GM21576 (cell line): ENCODE results near the gene KSR1.
A peak's percentile ranks its signal among the peaks of the same experiment; 100 is the strongest.

Source experiments
- ATAC-seq: cut with Tn5 transposase; IDR thresholded peaks from one replicate; pipeline ENCODE4 v1.9.1; 2021; ENCODE audit warnings: mild to moderate bottlenecking, moderate library complexity; ENCODE audit not compliant: unreplicated experiment

The KSR1 gene

GRCh38 chr17:27532269-27533263 is 76.3 kb downstream of the KSR1 start:
- ATAC-seq, result no peak

DNA sequence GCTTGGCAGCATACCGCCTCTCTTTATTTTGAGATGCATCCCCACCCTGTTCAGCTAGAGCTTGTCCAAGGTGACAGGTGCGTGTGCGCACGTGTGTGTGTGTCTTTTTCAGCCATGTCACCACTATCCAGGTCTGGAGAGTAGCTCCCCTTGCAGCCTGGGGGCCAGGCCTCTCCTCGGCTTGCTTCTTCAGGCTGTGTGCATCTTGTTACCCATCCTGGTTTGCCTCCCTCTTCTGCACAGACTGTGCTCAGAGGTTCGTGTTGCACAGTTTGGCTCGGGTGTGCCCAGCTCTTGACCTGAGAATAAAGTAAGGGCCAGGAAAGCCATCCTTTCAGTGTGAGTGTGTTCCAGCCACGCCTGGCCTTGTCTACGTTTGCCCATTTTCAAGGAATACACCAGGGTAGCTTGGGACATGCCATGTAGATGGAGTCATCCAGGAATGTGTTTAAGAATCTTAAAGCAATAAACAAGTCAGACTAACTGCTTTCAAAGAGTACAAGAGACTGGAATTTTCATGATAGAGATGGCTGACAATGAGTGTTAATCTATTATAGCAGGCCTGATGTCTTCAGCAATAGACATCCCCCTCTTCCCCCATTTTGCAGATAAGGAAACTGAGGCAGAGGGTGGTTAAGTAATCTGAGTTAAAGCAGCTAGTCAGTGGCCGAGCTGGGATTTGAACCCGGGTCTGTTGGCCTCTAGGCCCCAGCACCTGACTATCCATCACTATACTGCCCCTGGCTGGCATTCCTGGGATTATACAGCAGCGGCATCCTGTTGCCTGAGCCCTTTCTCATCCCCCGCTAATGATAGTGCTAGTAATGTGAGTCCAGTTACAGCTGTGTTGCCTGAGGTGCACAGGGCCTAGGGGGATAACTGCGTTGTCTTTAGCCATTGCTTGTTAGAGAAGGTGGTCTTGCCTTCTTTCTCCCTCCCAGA is 77.9 kb downstream of the KSR1 start:
- no peak for ATAC-seq

DNA sequence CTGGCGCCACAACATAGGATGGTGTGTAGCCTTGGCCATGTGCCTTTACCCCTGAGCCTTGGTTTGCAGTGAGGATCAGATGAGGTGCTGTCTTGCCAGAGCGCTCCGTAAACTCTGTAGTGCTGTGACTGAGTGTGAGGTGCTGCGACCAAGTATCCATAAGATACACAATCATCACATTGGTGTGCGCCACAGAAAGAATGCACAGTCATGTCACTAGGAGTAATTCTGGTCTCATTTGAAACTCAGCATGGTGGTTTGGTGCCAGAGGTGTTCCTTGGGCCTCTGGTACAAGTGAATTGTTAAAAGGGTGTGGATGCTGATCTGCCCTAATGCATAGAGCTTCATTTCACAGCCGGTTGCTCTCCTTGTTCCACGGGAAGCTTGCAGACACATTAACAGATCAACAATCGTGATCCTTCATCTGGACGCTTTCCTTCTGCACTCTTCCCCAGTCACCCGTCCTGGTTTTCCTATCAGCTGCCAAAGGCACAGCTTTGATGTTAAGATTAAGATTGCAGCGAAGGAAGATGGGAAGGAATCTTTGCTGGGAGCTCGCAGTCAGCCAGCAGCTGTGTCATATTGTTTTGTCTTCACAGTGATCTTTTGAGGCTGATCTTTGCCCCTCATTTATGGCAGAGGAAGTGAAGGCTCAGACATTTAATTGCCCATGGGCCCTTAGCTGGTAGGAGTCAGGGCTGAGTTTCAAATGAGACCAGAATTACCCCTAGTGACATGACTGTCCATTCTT is 79.1 kb downstream of the KSR1 start:
- ATAC-seq, result no peak

- ATAC-seq, result no peak
Observed at GRCh38 chr17:27535975-27536374, 79.7 kb downstream of the KSR1 start.

- no peak for ATAC-seq
Observed at GRCh38 chr17:27536781-27537180, 80.5 kb downstream of the KSR1 start.

DNA sequence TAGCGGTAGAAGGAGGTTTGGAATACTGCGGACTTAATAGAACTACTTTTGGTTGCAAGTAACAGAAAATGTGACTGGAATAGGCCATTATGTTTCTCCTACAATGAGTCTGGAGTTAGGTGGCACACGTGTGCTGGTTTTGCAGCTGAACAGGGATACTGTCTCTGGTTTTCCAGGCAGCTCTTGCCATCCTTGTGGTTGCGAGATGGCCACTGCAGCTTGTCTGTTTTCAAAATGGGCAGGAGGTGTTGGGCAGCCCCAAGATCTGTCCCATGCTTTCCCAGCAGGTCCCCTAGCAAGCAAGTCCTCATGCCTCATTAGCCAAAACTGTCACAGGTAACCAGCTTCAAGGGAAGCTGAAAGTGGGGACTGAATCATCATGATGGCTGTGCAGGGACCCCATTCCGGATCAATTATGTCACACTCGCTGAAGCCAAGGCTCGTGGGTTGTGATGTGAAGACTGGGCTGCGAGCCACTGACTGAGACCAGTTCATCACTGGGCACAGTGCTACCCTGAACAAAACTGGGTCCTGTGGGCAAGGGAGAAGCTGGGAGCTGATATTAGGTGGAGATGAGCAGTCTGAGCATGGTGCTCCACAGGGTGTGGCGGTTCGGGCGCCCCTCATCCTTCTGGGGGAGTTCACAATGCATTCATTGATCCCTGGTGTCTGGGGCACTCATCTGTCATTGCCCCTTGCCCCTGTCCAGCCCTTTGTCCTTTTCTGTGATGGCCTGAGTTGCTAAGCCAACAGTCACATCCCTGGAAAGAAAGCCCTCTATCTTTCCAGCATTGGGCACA is 82.1 kb downstream of the KSR1 start:
- ATAC-seq, result no peak

GRCh38 chr17:27539152-27539551 is 82.9 kb downstream of the KSR1 start:
- ATAC-seq, result no peak

DNA sequence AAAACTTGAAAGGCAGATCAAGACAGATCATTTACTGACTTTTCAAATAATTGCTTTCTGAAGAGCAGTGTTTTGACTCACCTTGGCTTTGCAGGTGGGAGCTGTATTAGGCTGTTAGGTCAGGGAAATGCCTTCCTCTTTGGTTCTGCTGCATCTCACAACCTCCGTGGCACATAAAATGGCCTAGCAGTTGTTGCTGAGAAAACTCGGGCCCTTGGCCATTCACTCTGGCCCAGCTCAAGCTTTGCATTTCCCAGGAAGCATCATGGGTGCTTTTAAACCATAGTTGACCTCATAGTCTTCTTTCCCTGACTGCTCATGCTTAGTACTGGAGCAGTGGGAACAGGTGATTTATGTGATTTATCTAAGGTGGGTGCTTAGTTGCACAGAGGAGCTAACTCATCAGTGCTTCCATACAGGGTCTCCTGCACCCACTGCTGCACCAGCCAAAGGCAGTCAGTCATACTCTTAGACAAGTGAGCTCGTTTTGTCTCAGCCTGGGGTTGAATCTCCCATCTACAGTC is 83.6 kb downstream of the KSR1 start:
- ATAC-seq, result no peak

DNA sequence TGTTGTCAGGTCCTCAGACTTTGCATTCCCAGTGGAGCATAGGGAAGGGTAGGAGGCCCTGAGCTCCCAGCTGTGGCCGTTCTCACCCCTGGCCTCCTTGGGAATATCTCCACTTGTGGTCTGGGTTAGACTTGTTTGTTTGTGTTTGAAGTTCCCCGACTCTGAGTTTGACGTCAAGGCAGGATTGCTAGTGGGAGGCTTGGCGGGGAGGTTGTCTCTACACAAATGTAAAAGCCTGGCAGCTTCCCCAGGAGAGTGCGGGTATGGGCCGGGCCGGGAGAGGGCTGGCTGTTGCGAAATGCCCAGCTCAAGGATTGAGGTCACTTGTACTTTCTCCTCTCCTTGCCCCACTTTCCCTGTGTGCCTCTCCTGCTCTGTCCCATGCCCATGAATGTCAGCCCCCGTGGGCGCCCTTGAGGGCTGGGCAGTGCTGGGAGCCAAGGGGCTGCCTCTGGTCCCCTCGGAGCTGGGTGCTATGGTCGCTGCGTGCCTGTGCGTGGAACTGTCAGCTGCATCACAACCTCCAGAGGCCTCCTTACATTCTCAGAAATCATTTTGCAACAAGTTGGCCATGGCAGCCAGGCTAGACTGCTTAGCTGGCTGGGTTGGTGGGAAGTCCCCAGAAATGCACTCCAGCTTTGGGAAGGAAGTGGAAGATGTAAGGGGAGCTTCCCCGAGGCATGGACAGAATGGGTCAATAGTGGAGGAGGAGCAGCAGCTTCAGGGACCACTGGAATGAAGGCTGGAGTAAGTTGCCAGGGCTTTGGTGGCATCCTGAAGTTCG is 84.3 kb downstream of the KSR1 start:
- no peak for ATAC-seq

- ATAC-seq, result no peak
Observed at GRCh38 chr17:27541301-27542023, 85.2 kb downstream of the KSR1 start.

- no peak for ATAC-seq
Observed at GRCh38 chr17:27542841-27543463, 86.7 kb downstream of the KSR1 start.

DNA sequence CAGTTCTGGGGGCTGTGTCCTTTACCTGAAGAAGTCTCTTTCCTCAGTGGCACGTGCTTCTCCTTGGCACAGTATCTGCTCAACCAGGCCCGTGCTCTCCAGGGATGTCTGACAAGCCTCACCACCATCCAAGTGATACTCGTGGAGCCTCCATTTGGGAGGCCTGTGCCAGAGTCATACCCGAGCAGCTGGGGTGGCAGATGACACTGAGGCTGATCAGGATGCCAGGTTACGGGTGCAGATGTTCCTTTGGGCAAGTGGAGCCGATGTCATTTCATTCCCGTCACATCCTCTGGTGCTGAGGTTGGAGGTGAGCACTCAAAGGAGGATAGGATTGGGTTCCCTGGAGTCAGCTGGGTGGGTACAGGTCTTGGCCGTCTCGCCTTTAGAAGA is 87.2 kb downstream of the KSR1 start:
- ATAC-seq, result no peak

DNA sequence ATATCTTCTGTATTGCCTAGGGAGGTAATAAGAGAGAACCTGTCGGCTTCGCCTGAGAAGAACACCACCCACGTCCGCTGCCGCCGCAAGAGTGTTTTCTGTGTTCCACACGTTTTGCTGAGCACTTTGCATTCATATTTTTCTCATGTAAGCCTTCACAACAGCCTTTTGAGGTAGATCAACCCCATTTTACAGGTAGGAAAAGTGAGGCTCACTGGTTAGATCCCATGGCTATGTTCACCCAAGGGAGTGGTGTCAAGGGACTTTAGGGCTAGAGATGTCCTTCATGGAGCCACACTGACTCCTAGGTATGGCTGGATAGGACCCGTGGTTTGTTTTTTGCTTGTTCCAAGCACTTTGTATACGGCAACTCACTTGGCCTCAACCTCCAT is 87.7 kb downstream of the KSR1 start:
- ATAC-seq, result no peak

- peak; percentile 78 for ATAC-seq
Observed at GRCh38 chr17:27544350-27545131, 88.3 kb downstream of the KSR1 start.

- ATAC-seq, result no peak
Observed at GRCh38 chr17:27545562-27546229, 89.4 kb downstream of the KSR1 start.

- no peak for ATAC-seq
Observed at GRCh38 chr17:27546624-27547300, 90.5 kb downstream of the KSR1 start.
